T-cell (primary cell): ENCODE results near the gene STIL. TPM values are rescaled to one million over a fixed set of nuclear protein-coding genes. Genes with fewer than 3 reads are reported as not detected.
"Not testable (repeated sequence)": the region's sequence is repeated elsewhere in the genome, so short reads cannot be mapped to it uniquely, and the experiment has no call there.

ENCODE experiments used
- ATAC-seq, 4 experiments: fragments of 200-7000 bp in 3 of 4; fragments of 150-1000 bp in 1 of 4; cut with Tn5 transposase; replicated peaks in 1 of 4; 1 replicate in 3 of 4; 2 replicates in 1 of 4; pipeline ENCODE4 v1.10.0; 2021; ENCODE audit warnings: moderate library complexity in 3 of 4, mild to moderate bottlenecking in 2 of 4, moderate number of reproducible peaks in 1 of 4
- CTCF ChIA-PET, 2 donors: fragments of 300-600 bp; sonication (Branson Sonifier 250); formaldehyde crosslinking; loops; one replicate each; lab custom pipeline; 2022; ENCODE audit warnings: antibody characterized with exemption in 2 of 2; lab: Charles Lee
- POLR2A ChIA-PET, 2 donors: fragments of 300-600 bp; sonication (Branson Sonifier 250); formaldehyde crosslinking; loops; one replicate each; lab custom pipeline; 2022; ENCODE audit warnings: antibody characterized with exemption in 2 of 2; lab: Charles Lee
- DNase-seq, 35 experiments: peaks; one replicate each; pipeline versions ENCODE4 v3.0.0 to v3.0.0-alpha.2; 2013 to 2023
- H3K27ac ChIP-seq: one replicate; pipeline ENCODE4 v1.5.1; 2013; ENCODE audit warnings: low read length
- H3K27me3 ChIP-seq, 2 experiments: replicated peaks in 1 of 2; 1 replicate in 1 of 2; 2 replicates in 1 of 2; pipeline versions ENCODE4 v1.6.1 to v1.7.0; 2013; ENCODE audit warnings: low read length in 1 of 2, mixed read lengths in 1 of 2; ENCODE audit not compliant: control insufficient read depth in 2 of 2, insufficient read depth in 2 of 2; ENCODE audit errors: extremely low read depth in 1 of 2
- H3K36me3 ChIP-seq, 2 donors: 1 replicate in 1 of 2; 2 replicates in 1 of 2; pipeline versions ENCODE4 v1.6.1 to v1.7.0; 2013; ENCODE audit warnings: low read length in 1 of 2; ENCODE audit not compliant: control insufficient read depth in 2 of 2, insufficient read depth in 1 of 2; ENCODE audit errors: extremely low read depth in 1 of 2
- H3K4me1 ChIP-seq, 2 experiments: 1 replicate in 1 of 2; 2 replicates in 1 of 2; pipeline versions ENCODE4 v1.6.1 to v1.7.0; 2013; ENCODE audit warnings: low read length in 2 of 2, mixed read lengths in 1 of 2; ENCODE audit not compliant: insufficient read depth in 2 of 2, control insufficient read depth in 1 of 2; ENCODE audit errors: extremely low read depth in 1 of 2
- H3K4me3 ChIP-seq, 2 donors: 1 replicate in 1 of 2; 2 replicates in 1 of 2; pipeline versions ENCODE4 v1.5.1 to v1.7.0; 2013; ENCODE audit warnings: mild to moderate bottlenecking in 2 of 2, low read length in 1 of 2, moderate library complexity in 1 of 2; ENCODE audit not compliant: control insufficient read depth in 1 of 2; ENCODE audit errors: extremely low read depth in 1 of 2
- H3K9me3 ChIP-seq: 2 replicates; pipeline ENCODE4 v1.7.0; 2013
- H3K27ac Mint-ChIP-seq, 2 donors: one replicate each; pipeline ENCODE4 v1.8.0; 2020 to 2021; ENCODE audit warnings: mild to moderate bottlenecking in 2 of 2, mixed read lengths in 2 of 2
- H3K27me3 Mint-ChIP-seq, 2 donors: one replicate each; pipeline ENCODE4 v1.8.0; 2021 to 2022; ENCODE audit warnings: mixed read lengths in 2 of 2
- H3K36me3 Mint-ChIP-seq: one replicate; pipeline ENCODE4 v1.8.0; 2021; ENCODE audit warnings: mixed read lengths
- H3K4me1 Mint-ChIP-seq, 3 donors: one replicate each; pipeline ENCODE4 v1.8.0; 2020 to 2022; ENCODE audit warnings: mixed read lengths in 3 of 3, mild to moderate bottlenecking in 1 of 3
- H3K4me3 Mint-ChIP-seq, 3 donors: one replicate each; pipeline ENCODE4 v1.8.0; 2020 to 2022; ENCODE audit warnings: mild to moderate bottlenecking in 3 of 3, mixed read lengths in 3 of 3, moderate library complexity in 3 of 3
- H3K9me3 Mint-ChIP-seq, 3 donors: one replicate each; pipeline ENCODE4 v1.8.0; 2020 to 2022; ENCODE audit warnings: mixed read lengths in 3 of 3
- WGBS: methylation state at CpG from one replicate; pipeline ENCODE4 v1.1.5; 2013; ENCODE audit warnings: missing lambda C conversion rate; ENCODE audit not compliant: insufficient coverage; 5-methylcytosine and 5-hydroxymethylcytosine counted together
- total RNA-seq, 35 experiments: library from RNA in 6 of 35; stranded (reverse) in 6 of 35; fragments of 120-200 nt in 1 of 35; gene quantifications; one replicate each; pipeline versions ENCODE4 v1.2.1 to v1.2.4 and lab custom pipeline; 2013 to 2026

STIL gene
- total RNA-seq, 5 donors from 2014 or later (not counting 1 experiment from before 2014, with no cell fraction given), result 0.85 to 3.4 (median 1.7) TPM

GRCh38 chr1:47346979-47347378 is 33.0 kb upstream of the STIL start:
- H3K4me1 Mint-ChIP-seq, result peaks cover 13 to 26% (median 19%) of the 10 kb centered on the region in 3 donors
- H3K4me1 ChIP-seq, DNase-seq, H3K27ac ChIP-seq, H3K27me3 Mint-ChIP-seq, H3K27ac Mint-ChIP-seq, H3K9me3 Mint-ChIP-seq, H3K4me3 ChIP-seq, H3K4me3 Mint-ChIP-seq, H3K27me3 ChIP-seq, H3K9me3 ChIP-seq, ATAC-seq, POLR2A ChIA-PET: not testable (repeated sequence)
- WGBS, result 97% methylated on average over 3 of the region's 5 CpGs
- H3K36me3 ChIP-seq, result peaks cover 7 to 17% of the 10 kb centered on the region in 2 donors
- peaks cover 24% of the 10 kb centered on the region for H3K36me3 Mint-ChIP-seq
- CTCF ChIA-PET, result interaction anchor here in 1 of 2 donors (0.6 kb wide), 1 partner anchor 59 kb away, joined by 3 read pairs; no protein-coding TSS in a partner anchor

GRCh38 chr1:47340227-47340626 is 26.3 kb upstream of the STIL start:
- no CpG with 5 or more reads among the region's 4 CpGs for WGBS
- ChIA-PET POLR2A (interaction anchor here in 1 of 2 donors (0.6 kb wide), 1 partner anchor 168 kb away, joined by 4 read pairs; no protein-coding TSS in a partner anchor), CTCF (no interaction called here)
- H3K9me3 Mint-ChIP-seq, result no peaks in the 10 kb centered on the region
- DNase-seq, result no peak
- H3K9me3 ChIP-seq, result no peaks in the 10 kb centered on the region
- peaks cover 7% of the 10 kb centered on the region for H3K36me3 Mint-ChIP-seq
- H3K4me3 Mint-ChIP-seq, result no peak overlapping the region
- no peak overlapping the region for H3K27ac Mint-ChIP-seq
- H3K4me1 ChIP-seq, result peaks cover 0 to 8% of the 10 kb centered on the region in 2 experiments
- H3K4me3 ChIP-seq, result no peak overlapping the region
- peaks cover 19 to 31% (median 24%) of the 10 kb centered on the region in 3 donors for H3K4me1 Mint-ChIP-seq
- H3K36me3 ChIP-seq, result no peaks in the 10 kb centered on the region
- no peaks in the 10 kb centered on the region for H3K27me3 Mint-ChIP-seq
- ATAC-seq, result no peak
- no peak overlapping the region for H3K27ac ChIP-seq
- H3K27me3 ChIP-seq, result no peaks in the 10 kb centered on the region

- ChIA-PET CTCF (interaction anchor here (0.6 to 1.0 kb wide), 5 partner anchors 10 to 388 kb away, joined by 3 read pairs; partner anchors contain the start of gene FOXD2 (in 1 of the 2)), POLR2A (interaction anchor here in 1 of 2 donors (0.7 kb wide), 1 partner anchor 57 kb away, joined by 7 read pairs; no protein-coding TSS in a partner anchor)
- Mint-ChIP-seq H3K4me3 (no peak overlapping the region), H3K9me3 (no peaks in the 10 kb centered on the region), H3K27me3 (no peaks in the 10 kb centered on the region), H3K27ac (no peak overlapping the region), H3K36me3 (peaks cover 2% of the 10 kb centered on the region), H3K4me1 (peaks cover 30 to 39% (median 31%) of the 10 kb centered on the region in 3 donors)
- no peak for ATAC-seq
- DNase-seq, result no peak
- H3K36me3 ChIP-seq, result no peaks in the 10 kb centered on the region
- no peak overlapping the region for H3K27ac ChIP-seq
- H3K4me3 ChIP-seq, result no peak overlapping the region
- peaks cover 5 to 17% of the 10 kb centered on the region in 2 experiments for H3K4me1 ChIP-seq
- H3K9me3 ChIP-seq, result no peaks in the 10 kb centered on the region
- no peaks in the 10 kb centered on the region for H3K27me3 ChIP-seq
Observed at GRCh38 chr1:47338249-47339077, 24.5 kb upstream of the STIL start.

- Mint-ChIP-seq H3K9me3 (no peaks in the 10 kb centered on the region), H3K4me1 (peaks cover 30 to 39% (median 31%) of the 10 kb centered on the region in 3 donors), H3K4me3 (no peak overlapping the region), H3K27ac (no peak overlapping the region), H3K27me3 (no peaks in the 10 kb centered on the region), H3K36me3 (no peaks in the 10 kb centered on the region)
- WGBS, result no CpG with 5 or more reads among the region's 6 CpGs
- Histone ChIP-seq H3K4me3 (no peak overlapping the region), H3K27me3 (no peaks in the 10 kb centered on the region), H3K4me1 (peaks cover 5 to 27% of the 10 kb centered on the region in 2 experiments), H3K36me3 (no peaks in the 10 kb centered on the region), H3K9me3 (no peaks in the 10 kb centered on the region), H3K27ac (no peak overlapping the region)
- no peak for ATAC-seq
- ChIA-PET CTCF (interaction anchor here in 1 of 2 donors (0.5 kb wide), 1 partner anchor 33 kb away, joined by 6 read pairs; no protein-coding TSS in a partner anchor), POLR2A (no interaction called here)
- no peak for DNase-seq
Observed at GRCh38 chr1:47337350-47337749, 23.4 kb upstream of the STIL start.

GRCh38 chr1:47334765-47335435 is 21.0 kb upstream of the STIL start:
- H3K36me3 ChIP-seq, result no peaks in the 10 kb centered on the region
- ATAC-seq, result no peak
- peaks cover 5 to 27% of the 10 kb centered on the region in 2 experiments for H3K4me1 ChIP-seq
- no peaks in the 10 kb centered on the region for H3K27me3 ChIP-seq
- H3K9me3 Mint-ChIP-seq, result no peaks in the 10 kb centered on the region
- H3K4me3 Mint-ChIP-seq, result peak overlapping the region in 1 of 3 donors; percentile 89
- no peaks in the 10 kb centered on the region for H3K9me3 ChIP-seq
- ChIA-PET POLR2A (no interaction called here), CTCF (interaction anchor here (0.6 to 3.0 kb wide), 3 partner anchors 21 to 103 kb away, joined by 3 to 13 read pairs (median 4); partner anchors contain the start of gene STIL (in 1 of the 2))
- DNase-seq, result no peak
- H3K27me3 Mint-ChIP-seq, result no peaks in the 10 kb centered on the region
- H3K4me1 Mint-ChIP-seq, result peaks cover 27 to 32% (median 30%) of the 10 kb centered on the region in 3 donors
- WGBS, result 96% methylated on average over 4 of the region's 9 CpGs
- H3K27ac ChIP-seq, result peak overlapping the region; percentile 86
- H3K36me3 Mint-ChIP-seq, result no peaks in the 10 kb centered on the region
- peak overlapping the region; percentile 86 to 91 for H3K27ac Mint-ChIP-seq
- peak overlapping the region; percentile 60 to 88 for H3K4me3 ChIP-seq
